GM19463 (cell line): Measurements from ENCODE around the gene GRIK3.

Source experiments
- ATAC-seq: cut with Tn5 transposase; IDR thresholded peaks from one replicate; pipeline ENCODE4 v1.9.1; 2021; ENCODE audit warnings: mild to moderate bottlenecking, moderate library complexity; ENCODE audit not compliant: unreplicated experiment

Gene GRIK3

GRCh38 chr1:36859926-36860325 is 174.4 kb downstream of the GRIK3 start:
- no peak for ATAC-seq

- no peak for ATAC-seq
Observed at GRCh38 chr1:36858981-36859380, 175.3 kb downstream of the GRIK3 start.

- no peak for ATAC-seq
Observed at GRCh38 chr1:36858553-36858952, 175.8 kb downstream of the GRIK3 start.

DNA sequence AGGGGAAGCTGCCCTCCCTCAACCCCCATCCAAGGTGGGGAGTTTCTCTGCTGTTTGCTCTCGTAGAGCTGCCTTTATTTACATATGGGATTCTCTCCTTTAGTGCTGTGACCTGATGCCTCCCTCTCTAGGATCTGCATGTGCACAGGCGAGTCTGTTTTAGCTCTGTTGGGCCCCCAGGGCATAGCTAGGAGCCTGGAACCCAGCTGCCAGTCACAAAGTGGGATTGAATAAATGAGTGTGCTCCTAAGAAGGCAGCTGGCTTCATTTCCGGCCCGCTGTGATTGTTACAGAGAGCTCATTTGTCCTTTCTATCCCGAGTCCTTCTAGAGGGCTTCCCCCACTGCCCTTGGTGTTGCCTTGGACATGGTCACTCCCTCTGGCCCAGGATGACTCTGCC is 176.6 kb downstream of the GRIK3 start:
- no peak for ATAC-seq

DNA sequence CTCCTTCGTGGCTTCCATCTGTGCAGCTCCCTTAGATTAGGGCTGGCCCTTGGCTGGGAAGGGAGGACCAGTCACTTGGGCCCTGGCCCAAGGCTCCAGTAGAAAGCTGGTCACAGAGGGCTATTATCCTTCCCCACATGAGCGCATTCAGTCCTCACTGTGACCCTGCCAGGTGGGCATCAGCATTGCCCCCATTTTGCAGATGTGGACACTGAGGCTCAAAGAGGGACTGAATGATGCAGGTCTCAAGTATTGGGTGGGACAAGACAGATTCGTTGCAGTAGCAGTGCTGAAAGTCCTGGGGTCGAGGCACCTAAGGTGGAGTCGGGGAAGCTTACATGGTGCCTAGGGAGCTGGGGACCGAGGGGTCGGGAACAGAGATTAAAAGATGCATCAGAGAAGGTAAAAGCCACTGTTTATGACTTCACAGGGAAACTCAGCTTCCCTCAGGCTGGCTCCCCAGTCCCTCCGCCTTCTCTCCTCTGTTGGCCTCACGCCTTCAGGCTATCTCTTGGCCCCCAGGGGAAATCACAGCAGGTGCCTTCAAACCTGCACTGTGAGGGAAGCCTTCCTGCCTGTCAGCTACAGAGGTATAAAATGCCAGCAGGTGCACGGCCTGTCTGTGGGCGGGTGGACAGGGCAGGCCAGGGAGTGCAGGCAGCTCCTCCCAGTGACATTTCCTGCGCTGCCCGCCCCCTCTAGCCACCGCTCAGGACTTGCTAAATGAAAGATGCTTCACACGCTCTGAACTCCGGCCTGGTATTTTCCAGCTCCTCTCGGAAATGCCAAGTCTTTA is 178.4 kb downstream of the GRIK3 start:
- no peak for ATAC-seq

- no peak for ATAC-seq
Observed at GRCh38 chr1:36853638-36854037, 180.7 kb downstream of the GRIK3 start.

DNA sequence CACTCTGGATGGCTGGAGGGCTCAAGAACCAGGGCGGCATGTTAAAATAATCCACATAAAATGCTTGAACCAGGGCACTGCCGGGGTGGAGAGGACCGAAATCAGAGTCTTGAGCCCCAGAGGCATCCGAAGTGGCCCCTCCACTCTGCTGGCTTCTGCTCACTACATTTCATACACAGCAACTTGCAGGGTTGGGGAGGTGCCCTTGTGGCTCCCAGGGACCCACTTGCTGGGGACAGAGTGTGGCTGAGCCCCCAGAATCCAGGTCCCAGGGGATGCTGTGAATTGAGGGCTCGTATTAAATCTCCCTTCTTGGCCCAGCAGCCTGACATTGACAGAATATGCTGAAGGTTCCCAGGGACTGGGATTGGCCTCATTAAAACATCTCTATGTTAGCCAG is 181.7 kb downstream of the GRIK3 start:
- no peak for ATAC-seq

- no peak for ATAC-seq
Observed at GRCh38 chr1:36851595-36851994, 182.7 kb downstream of the GRIK3 start.

DNA sequence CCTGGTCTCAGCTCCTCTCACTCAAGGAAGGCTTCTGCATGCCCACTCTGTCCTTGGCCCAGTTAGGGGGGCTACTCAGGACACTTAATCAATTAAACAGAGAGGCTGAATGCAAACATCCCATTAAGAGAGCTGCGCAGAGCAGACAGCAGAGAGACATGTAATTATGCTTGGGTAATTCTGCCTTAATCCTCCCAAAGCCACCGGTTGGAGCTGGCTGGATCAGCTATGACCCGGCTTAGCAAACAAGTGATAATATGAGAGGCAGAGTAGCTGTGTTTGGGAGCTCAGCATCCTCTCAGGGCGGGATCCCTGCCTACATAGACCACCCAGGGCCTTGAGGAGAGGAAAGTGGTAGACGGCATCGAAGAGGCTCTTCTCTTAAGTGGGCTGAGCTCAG is 183.2 kb downstream of the GRIK3 start:
- ATAC-seq: no peak

DNA sequence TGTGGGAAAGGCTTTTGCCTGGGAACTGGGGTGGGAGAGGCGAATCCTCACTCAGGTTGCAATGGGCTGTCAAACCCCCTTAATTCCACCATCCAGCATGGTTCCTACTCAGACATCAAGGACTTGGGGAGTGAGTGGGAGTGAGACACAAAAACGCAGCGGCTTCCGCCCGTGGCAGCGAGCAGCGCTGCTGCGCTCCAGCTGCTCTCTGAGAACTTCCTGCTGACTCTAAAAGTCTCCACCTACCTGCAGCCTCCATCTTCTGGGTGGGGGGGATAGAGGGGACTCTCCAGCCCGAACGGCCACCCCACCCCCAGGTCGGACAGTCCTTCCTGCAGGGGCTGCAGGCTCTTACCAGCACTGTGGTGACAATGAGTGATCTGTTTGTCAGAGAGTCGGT is 184.4 kb downstream of the GRIK3 start:
- no peak for ATAC-seq

- no peak for ATAC-seq
Observed at GRCh38 chr1:36847761-36848160, 186.6 kb downstream of the GRIK3 start.

DNA sequence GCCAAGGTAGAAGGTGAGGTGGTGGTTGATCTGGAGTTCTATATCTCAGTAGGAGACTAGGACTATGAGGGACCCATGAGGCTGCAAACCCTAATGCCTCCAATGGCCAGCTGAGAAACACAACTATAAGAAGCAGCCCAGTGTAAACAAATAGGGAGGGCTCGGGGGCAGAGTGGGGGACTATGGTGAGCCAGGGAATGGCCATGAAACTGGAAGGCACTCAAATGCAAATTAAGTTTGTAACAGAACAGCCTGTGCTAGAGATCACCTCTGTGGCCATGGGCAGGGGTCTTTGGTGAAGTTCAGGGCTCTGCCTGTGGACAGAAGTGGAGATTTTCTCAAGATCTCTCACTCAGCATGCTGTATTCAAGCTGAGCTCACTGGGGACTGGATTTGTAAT is 187.1 kb downstream of the GRIK3 start:
- no peak for ATAC-seq

DNA sequence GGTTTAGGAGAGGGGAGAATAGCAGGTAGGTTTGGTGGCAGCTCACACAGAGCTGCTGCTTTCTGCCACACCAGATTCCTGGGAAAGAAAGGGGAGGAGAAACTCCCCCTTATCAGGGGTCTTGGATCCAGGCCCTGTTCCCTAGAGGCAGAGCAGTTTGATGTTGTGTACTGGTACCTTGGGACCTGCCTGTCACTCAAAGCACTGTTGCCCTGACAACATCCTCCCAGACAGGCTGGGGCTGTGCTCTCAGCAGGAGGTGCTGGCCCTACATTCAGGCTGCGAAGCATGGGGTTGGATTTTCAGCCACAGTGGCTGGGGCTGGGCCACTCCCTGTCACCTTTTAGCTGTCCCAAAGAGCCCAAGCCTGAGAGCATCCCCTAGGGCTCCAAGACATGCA is 188.0 kb downstream of the GRIK3 start:
- no peak for ATAC-seq

DNA sequence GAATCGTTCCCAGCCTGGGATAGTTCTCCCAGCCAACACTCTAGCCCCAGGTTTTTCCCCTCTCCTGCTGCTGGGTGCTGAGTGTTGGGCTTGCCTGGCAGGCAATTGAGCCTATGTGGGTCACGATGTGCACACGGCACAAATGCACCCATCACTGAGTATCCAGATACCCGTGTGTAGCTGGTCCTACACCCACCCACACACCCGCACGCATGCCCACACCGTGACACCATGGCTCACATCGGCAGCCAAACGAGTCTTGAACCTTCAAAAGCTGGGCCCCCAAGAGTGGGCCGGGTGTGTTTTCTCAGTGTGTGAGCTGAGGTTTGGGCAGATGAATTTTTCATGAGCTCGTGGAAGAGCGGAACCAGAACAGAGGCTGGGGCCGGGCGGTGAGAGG is 188.5 kb downstream of the GRIK3 start:
- ATAC-seq: no peak

DNA sequence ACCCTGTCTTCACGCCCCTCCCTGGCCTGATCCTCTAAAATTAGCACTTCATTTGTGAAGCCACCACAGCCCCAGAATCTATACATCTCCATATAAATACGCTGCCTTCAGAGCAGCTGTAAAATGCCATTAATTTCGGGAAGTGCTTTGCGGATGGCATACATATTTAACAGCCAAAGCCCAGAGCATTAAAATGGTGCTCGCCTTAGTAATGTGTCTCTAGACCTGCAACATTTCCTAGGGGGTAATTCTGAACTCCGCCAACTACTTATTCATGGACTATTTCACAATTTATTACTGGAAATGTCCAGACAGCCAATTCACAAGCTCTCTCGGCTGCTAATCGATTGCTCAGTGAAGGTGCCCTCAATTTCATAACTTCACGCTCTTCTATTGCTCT is 189.4 kb downstream of the GRIK3 start:
- ATAC-seq: no peak

DNA sequence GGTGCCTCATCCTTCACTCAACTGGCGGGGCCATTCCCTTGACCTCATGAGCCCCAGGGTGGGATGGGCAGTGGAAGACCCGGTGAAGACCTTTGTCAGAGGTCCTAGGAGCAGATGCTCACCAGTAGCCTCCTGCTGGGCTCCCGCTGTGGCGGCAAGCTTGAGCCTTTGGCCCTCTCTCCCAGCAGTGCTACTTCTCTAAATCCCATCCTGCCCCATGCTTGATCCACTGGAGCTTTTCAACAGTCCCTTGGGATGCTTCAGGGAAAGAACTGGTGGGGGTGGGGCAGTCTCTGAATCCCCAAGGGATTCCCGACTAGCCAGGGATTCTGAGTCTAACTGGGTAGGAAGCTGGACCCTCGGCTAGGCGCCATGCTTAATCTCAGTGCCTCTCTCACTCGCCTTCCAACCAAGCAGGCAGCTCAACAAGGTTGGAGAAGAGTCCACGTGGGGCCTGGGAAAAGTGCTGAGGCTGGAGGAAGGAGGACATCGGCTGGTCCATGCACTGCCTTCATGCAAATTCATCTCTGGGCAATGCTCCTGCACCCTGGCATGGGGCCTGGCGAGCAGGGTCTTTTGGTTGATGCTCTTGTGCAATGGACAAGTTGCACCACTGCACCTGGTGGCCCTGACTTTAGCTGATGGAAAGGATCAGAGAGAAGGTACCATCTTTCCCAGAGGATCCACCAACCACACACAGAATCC is 190.3 kb downstream of the GRIK3 start:
- no peak for ATAC-seq

DNA sequence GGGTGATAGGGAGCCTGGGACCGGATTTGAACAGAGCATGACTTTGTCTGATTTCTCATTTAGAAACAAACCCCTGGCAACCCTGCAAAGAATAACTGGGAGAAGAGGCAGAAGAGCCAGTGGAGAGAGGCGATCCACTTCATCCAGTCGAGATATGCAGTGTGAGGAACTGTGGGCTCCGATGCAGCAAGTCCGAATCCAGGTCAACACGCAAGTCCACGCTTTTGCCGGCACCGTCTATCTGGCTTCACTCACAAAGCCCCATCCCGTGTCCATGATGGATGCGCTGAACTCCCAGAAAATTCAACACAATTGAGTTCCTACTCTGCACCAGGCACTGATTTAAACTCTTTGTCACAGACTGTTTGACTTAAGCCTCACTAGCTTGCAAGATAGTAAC is 191.3 kb downstream of the GRIK3 start:
- ATAC-seq: no peak

GRCh38 chr1:36842448-36842847 is 191.9 kb downstream of the GRIK3 start:
- ATAC-seq: no peak

DNA sequence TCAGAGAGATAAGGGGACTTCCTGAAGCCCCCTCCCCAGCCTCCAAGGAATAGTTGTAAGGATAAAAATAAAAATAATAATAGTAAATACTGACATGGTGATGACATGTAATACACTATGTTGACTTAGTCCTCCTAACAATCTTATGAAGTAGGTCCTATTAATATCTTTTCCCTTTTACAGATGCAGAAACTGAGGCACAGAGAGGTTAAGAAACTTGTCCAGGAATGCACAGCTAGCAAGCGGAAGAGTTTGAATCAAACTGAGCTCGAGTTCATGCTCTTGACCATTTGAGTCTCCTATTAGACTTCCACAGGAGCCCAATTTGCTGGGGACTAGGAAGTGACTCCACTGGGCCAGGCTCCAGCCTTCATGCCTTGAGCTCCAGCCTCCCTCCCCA is 194.8 kb downstream of the GRIK3 start:
- no peak for ATAC-seq

DNA sequence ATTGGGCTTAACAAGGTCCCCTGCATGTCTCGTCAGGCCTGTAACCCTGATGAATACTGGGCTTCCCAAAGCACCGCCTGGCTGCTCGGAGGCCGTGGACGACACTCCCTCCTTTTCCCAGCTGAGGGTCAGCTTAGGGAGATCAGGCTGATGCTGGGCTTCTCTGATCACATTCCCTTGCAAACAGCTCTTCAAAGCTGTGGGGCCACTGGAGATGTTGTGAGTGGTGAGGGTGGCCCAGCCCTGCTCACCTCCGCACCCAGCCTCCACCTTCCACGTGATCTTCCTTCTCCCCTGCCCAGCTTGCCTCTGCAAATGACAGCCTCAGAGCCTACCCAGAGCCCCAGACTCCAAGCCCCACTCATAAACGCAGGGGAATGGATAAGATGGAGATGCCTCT is 195.4 kb downstream of the GRIK3 start:
- ATAC-seq: no peak

DNA sequence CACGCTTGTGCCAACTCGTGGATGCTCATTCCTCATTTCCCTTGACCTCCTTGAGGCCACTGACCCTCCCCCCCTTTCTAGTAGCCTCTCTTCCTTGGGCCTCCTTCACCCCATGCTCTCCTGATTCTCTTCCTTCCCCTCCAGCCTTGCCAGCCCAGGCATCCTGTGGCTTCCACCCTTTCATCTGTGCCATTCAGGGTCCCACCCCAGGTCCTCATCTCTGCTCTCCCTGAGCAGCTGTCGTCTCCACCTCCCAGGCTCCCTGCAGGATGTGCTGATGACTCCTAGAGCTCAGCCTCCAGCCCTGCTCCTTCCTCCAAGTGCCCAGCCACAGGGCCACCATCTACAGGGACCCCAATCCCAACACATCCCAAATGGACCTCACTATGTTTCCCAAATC is 197.4 kb downstream of the GRIK3 start:
- ATAC-seq: no peak

- ATAC-seq: no peak
Observed at GRCh38 chr1:36836196-36836883, 198.0 kb downstream of the GRIK3 start.
